Loucy (cell line): ENCODE measurements around the gene FLCN.

Source experiments
- CTCF ChIP-seq: fragments of 200-600 bp; sonication (generic); conservative IDR thresholded peaks from 2 replicates; pipeline ENCODE4 v1.5.1; 2014; ENCODE audit warnings: mild to moderate bottlenecking, antibody characterized with exemption, low read length
- EZH2phosphoT487 ChIP-seq: fragments of 200-600 bp; IDR thresholded peaks from 2 replicates; pipeline ENCODE4 v1.6.1; 2018; ENCODE audit warnings: antibody characterized with exemption, mild to moderate bottlenecking, moderate library complexity, borderline replicate concordance

DNA sequence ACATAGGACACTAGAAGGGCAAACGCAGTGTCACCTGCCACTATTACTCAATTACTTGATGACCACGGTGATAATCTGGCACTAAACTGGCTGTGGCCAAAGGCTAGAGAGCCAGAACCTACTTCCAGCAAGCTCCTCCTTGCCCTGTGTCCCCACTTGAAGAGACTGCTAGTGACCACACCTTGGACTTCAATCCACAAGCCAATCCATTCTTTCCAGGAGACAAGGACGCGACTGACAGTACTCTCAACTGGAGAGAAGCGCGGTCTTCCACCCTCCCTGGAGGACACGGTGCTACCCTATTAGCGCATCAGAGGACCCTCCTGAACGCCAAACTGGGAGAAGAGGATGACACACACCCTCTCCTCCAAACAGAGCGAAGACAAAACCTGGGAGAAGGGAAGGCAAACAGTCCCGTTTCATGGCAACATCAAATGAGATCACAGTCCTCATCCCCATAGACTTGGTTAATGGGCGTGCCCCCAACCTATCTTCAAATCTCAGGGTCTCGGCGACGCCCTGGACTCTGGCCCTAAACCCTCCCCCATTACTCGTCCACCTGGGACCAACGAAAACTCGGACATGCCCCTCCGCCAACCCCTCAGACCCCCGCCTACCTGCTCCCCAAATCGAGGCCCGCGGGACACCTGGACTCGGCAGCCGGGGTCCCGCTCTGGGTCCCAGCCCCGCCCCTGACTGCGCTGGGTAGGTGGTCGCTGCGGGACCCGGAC lies 508 bp downstream of the FLCN start:
- no peak for TF ChIP-seq EZH2phosphoT487
- no peak for TF ChIP-seq CTCF
